Stomach smooth muscle (tissue), 2 donors: ENCODE results near the gene THAP4.

Experiments used
- H3K27ac ChIP-seq: one replicate; pipeline ENCODE4 v1.7.0; 2013; ENCODE audit warnings: mild to moderate bottlenecking, low read length, inconsistent platforms
- H3K27me3 ChIP-seq, 2 donors: one replicate each; pipeline ENCODE4 v1.7.0; 2013; ENCODE audit warnings: low read length in 2 of 2; ENCODE audit not compliant: insufficient read depth in 2 of 2, control insufficient read depth in 1 of 2
- H3K36me3 ChIP-seq, 2 donors: one replicate each; pipeline ENCODE4 v1.7.0; 2013; ENCODE audit warnings: low read length in 2 of 2; ENCODE audit not compliant: control insufficient read depth in 2 of 2, insufficient read depth in 2 of 2
- H3K4me1 ChIP-seq: one replicate; pipeline ENCODE4 v1.7.0; 2013; ENCODE audit warnings: low read length; ENCODE audit not compliant: control insufficient read depth, insufficient read depth
- H3K4me3 ChIP-seq, 2 donors: one replicate each; pipeline ENCODE4 v1.7.0; 2013; ENCODE audit warnings: low read length in 2 of 2
- H3K9ac ChIP-seq, 2 donors: one replicate each; pipeline ENCODE4 v1.7.0; 2013; ENCODE audit warnings: low read length in 2 of 2, mild to moderate bottlenecking in 1 of 2
- H3K9me3 ChIP-seq, 2 donors: one replicate each; pipeline ENCODE4 v1.7.0; 2013; ENCODE audit warnings: low read length in 2 of 2; ENCODE audit not compliant: control insufficient read depth in 2 of 2
- donor health status: healthy.
- donor health status: Pancreatic carcinoma.

The THAP4 gene

GRCh38 chr2:241563031-241563507 lies 73.9 kb downstream of the THAP4 start:
- no peak overlapping the region for H3K9ac ChIP-seq
- peaks cover 56% of the 10 kb centered on the region for H3K4me1 ChIP-seq

GRCh38 chr2:241562269-241562891 lies 74.6 kb downstream of the THAP4 start:
- H3K27me3 ChIP-seq, result no peaks in the 10 kb centered on the region
- no peak overlapping the region for H3K9ac ChIP-seq
- peaks cover 0 to 7% of the 10 kb centered on the region in 2 donors for H3K36me3 ChIP-seq
- H3K4me3 ChIP-seq, result peak overlapping the region in 1 of 2 donors; percentile 49
- H3K9me3 ChIP-seq, result peaks cover 0 to under 1% of the 10 kb centered on the region in 2 donors
- no peak overlapping the region for H3K27ac ChIP-seq
- peaks cover 56% of the 10 kb centered on the region for H3K4me1 ChIP-seq

More at GRCh38 chr2:241563031-241563507, 73.9 kb downstream of the THAP4 start:
- peak overlapping the region in 1 of 2 donors; percentile 22 for H3K4me3 ChIP-seq
- no peaks in the 10 kb centered on the region for H3K27me3 ChIP-seq
- H3K9me3 ChIP-seq, result no peaks in the 10 kb centered on the region
- H3K36me3 ChIP-seq, result peaks cover 0 to 8% of the 10 kb centered on the region in 2 donors
- no peak overlapping the region for H3K27ac ChIP-seq

- H3K27me3 ChIP-seq, result no peaks in the 10 kb centered on the region
- H3K27ac ChIP-seq, result no peak overlapping the region
- peak overlapping the region in 1 of 2 donors; percentile 49 for H3K4me3 ChIP-seq
- no peak overlapping the region for H3K9ac ChIP-seq
- H3K9me3 ChIP-seq, result peaks cover 0 to 3% of the 10 kb centered on the region in 2 donors
- peaks cover 0 to 5% of the 10 kb centered on the region in 2 donors for H3K36me3 ChIP-seq
- peaks cover 56% of the 10 kb centered on the region for H3K4me1 ChIP-seq
Measured at GRCh38 chr2:241561832-241562231, 75.1 kb downstream of the THAP4 start.

GRCh38 chr2:241560883-241561474 lies 76.0 kb downstream of the THAP4 start:
- H3K9me3 ChIP-seq, result peaks cover 0 to 3% of the 10 kb centered on the region in 2 donors
- peak overlapping the region; percentile 58 to 72 for H3K9ac ChIP-seq
- H3K4me3 ChIP-seq, result peak overlapping the region; percentile 66 to 79
- H3K36me3 ChIP-seq, result peaks cover 0 to 5% of the 10 kb centered on the region in 2 donors
- H3K4me1 ChIP-seq, result peaks cover 56% of the 10 kb centered on the region
- no peaks in the 10 kb centered on the region for H3K27me3 ChIP-seq
- H3K27ac ChIP-seq, result peak overlapping the region; percentile 74

GRCh38 chr2:241560162-241560882 lies 76.6 kb downstream of the THAP4 start:
- peaks cover 56% of the 10 kb centered on the region for H3K4me1 ChIP-seq
- peak overlapping the region; percentile 66 to 79 for H3K4me3 ChIP-seq
- H3K9me3 ChIP-seq, result peaks cover 0 to 3% of the 10 kb centered on the region in 2 donors
- H3K9ac ChIP-seq, result peak overlapping the region; percentile 58 to 72
- H3K27ac ChIP-seq, result peak overlapping the region; percentile 74
- H3K27me3 ChIP-seq, result no peaks in the 10 kb centered on the region
- H3K36me3 ChIP-seq, result peaks cover 0 to 5% of the 10 kb centered on the region in 2 donors

DNA sequence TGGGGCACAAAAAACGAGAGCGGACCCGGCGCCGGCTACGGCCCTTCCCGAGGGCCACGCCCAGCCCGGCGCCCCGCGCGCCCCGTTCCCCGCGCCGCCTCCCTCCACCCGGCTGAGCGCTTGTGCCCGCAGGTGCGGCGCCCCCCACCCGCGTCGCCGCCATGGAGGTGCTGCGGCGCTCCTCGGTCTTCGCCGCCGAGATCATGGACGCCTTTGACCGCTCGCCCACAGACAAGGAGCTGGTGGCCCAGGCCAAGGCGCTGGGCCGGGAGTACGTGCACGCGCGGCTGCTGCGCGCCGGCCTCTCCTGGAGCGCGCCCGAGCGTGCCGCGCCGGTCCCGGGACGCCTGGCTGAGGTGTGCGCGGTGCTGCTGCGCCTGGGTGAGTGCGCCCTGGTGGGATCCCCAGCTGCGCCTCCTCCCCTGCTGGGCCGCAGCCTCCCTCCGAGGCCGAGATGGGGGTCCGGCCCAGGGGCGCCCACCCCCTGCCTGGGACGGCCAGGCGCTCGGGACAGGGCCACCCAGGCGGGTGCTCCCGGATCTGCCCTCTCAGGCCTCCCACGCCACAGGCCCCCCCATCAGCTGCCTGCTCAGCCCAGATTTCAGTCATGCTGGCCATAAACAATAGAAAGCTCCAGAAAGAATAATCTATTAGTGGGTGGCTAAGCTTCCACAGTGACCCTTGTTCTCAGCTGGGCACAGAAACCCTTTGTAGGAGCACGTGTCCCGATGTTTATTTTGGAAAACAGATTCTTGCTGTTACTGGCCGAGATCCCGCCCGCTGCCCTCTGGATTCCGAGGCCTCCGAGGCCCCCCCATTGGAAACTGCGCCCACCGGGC lies 77.4 kb downstream of the THAP4 start:
- H3K9ac ChIP-seq, result peak overlapping the region; percentile 42 to 72
- H3K4me3 ChIP-seq, result peak overlapping the region; percentile 66 to 79
- H3K36me3 ChIP-seq, result peaks cover 0 to 5% of the 10 kb centered on the region in 2 donors
- peaks cover 0 to 3% of the 10 kb centered on the region in 2 donors for H3K9me3 ChIP-seq
- H3K4me1 ChIP-seq, result peaks cover 51% of the 10 kb centered on the region
- peak overlapping the region; percentile 74 for H3K27ac ChIP-seq
- H3K27me3 ChIP-seq, result no peaks in the 10 kb centered on the region

- Histone ChIP-seq H3K36me3 (peaks cover 0 to 5% of the 10 kb centered on the region in 2 donors), H3K9ac (peak within 1 kb of the TSS; percentile 48 to 72), H3K27me3 (no peaks in the 10 kb centered on the region), H3K4me1 (peaks cover 43% of the 10 kb centered on the region), H3K9me3 (peaks cover 0 to 3% of the 10 kb centered on the region in 2 donors), H3K27ac (peak within 1 kb of the TSS; percentile 74), H3K4me3 (peak within 1 kb of the TSS; percentile 66 to 79)
Measured at GRCh38 chr2:241558532-241559322, 78.2 kb downstream of the THAP4 start, which contains the start of gene BOK. BOK (plus strand) TSS chr2:241558745; CDS start chr2:241559484, 739 bp downstream.

DNA sequence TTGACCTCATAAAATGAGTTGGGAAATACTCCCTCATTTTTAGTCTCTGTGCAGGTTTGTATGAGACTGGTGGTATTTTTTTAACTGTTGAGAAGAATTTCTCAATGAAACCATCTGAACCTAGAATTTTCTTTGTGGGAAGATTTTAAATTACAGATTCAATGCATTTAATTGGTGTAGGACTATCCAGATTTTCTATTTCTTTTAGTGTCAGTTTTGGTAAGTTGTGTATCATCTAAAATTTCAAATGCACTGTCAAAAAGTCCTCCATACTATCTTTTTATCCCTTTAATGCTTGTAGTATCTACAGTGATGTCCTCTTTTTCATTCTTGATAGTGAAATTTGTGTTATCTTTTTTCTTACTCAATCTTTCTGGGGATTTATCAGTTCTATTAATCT lies 80.2 kb downstream of the THAP4 start:
- Histone ChIP-seq H3K27ac (no peak overlapping the region), H3K27me3 (no peaks in the 10 kb centered on the region), H3K36me3 (no peaks in the 10 kb centered on the region), H3K9me3 (peaks cover 0 to 3% of the 10 kb centered on the region in 2 donors), H3K9ac (no peak overlapping the region), H3K4me3 (no peak overlapping the region), H3K4me1 (peaks cover 23% of the 10 kb centered on the region)

- no peak overlapping the region for H3K4me3 ChIP-seq
Measured at GRCh38 chr2:241555711-241556110, 81.2 kb downstream of the THAP4 start.

More at GRCh38 chr2:241555711-241556110, 81.2 kb downstream of the THAP4 start:
- Histone ChIP-seq H3K36me3 (no peaks in the 10 kb centered on the region), H3K27me3 (no peaks in the 10 kb centered on the region), H3K9ac (no peak overlapping the region), H3K27ac (no peak overlapping the region), H3K9me3 (peaks cover 0 to 3% of the 10 kb centered on the region in 2 donors), H3K4me1 (peaks cover 24% of the 10 kb centered on the region)
